ENCODE data around the gene LEMD1. TPM values are rescaled to one million over a fixed set of nuclear protein-coding genes. Genes with fewer than 3 reads are reported as not detected.

LEMD1 gene
- total RNA-seq, 2 donors from 2014 or later: not detected

- no peaks in the 10 kb centered on the region for H3K27me3 ChIP-seq (replicated peaks; ENCODE audit: insufficient read depth)
- peaks cover 0 to 21% of the 10 kb centered on the region in 2 donors for H3K4me1 ChIP-seq (ENCODE audit: control insufficient read depth in 1 of 2, low read depth in 2 of 2)
- H3K9me3 ChIP-seq: no peaks in the 10 kb centered on the region
- H3K4me3 ChIP-seq: no peak overlapping the region
- H3K36me3 ChIP-seq: no peaks in the 10 kb centered on the region
- ATAC-seq (ENCODE audit: insufficient number of reproducible peaks, low FRiP score, low read depth) (no peak), DNase-seq (ENCODE audit: low spot score) (no peak)
- H3K27ac ChIP-seq: no peak overlapping the region
- no peak for TF ChIP-seq CTCF (IDR thresholded peaks at IDR 0.05)
These were observed 68.2 kb downstream of the LEMD1 start for GRCh38 chr1:205353612-205354011.

GRCh38 chr1:205353191-205353590 is 68.7 kb downstream of the LEMD1 start:
- no peaks in the 10 kb centered on the region for H3K36me3 ChIP-seq
- no peak overlapping the region for H3K4me3 ChIP-seq
- H3K4me1 ChIP-seq (ENCODE audit: control insufficient read depth in 1 of 2, low read depth in 2 of 2): peaks cover 0 to 21% of the 10 kb centered on the region in 2 donors
- no peaks in the 10 kb centered on the region for H3K9me3 ChIP-seq
- H3K27ac ChIP-seq: no peak overlapping the region
- H3K27me3 ChIP-seq (replicated peaks; ENCODE audit: insufficient read depth): no peaks in the 10 kb centered on the region
- no peak for ATAC-seq (ENCODE audit: insufficient number of reproducible peaks, low FRiP score, low read depth)
- DNase-seq (ENCODE audit: low spot score): no peak
- TF ChIP-seq CTCF (IDR thresholded peaks at IDR 0.05): no peak

GRCh38 chr1:205351984-205352713 is 69.7 kb downstream of the LEMD1 start:
- peaks cover 0 to 21% of the 10 kb centered on the region in 2 donors for H3K4me1 ChIP-seq (ENCODE audit: control insufficient read depth in 1 of 2, low read depth in 2 of 2)
- no peaks in the 10 kb centered on the region for H3K27me3 ChIP-seq (replicated peaks; ENCODE audit: insufficient read depth)
- H3K27ac ChIP-seq: no peak overlapping the region
- ATAC-seq (ENCODE audit: insufficient number of reproducible peaks, low FRiP score, low read depth) (no peak), DNase-seq (ENCODE audit: low spot score) (no peak)
- H3K9me3 ChIP-seq: no peaks in the 10 kb centered on the region
- TF ChIP-seq CTCF (IDR thresholded peaks at IDR 0.05): no peak
- no peaks in the 10 kb centered on the region for H3K36me3 ChIP-seq
- H3K4me3 ChIP-seq: no peak overlapping the region

- H3K4me3 ChIP-seq: no peak overlapping the region
- no peaks in the 10 kb centered on the region for H3K27me3 ChIP-seq (replicated peaks; ENCODE audit: insufficient read depth)
- H3K36me3 ChIP-seq: no peaks in the 10 kb centered on the region
- no peak for TF ChIP-seq CTCF (IDR thresholded peaks at IDR 0.05)
- peaks cover 0 to 21% of the 10 kb centered on the region in 2 donors for H3K4me1 ChIP-seq (ENCODE audit: control insufficient read depth in 1 of 2, low read depth in 2 of 2)
- H3K27ac ChIP-seq: no peak overlapping the region
- ATAC-seq (ENCODE audit: insufficient number of reproducible peaks, low FRiP score, low read depth) (no peak), DNase-seq (ENCODE audit: low spot score) (no peak)
- H3K9me3 ChIP-seq: no peaks in the 10 kb centered on the region
These were observed 71.1 kb downstream of the LEMD1 start for GRCh38 chr1:205350691-205351141.

GRCh38 chr1:205350124-205350523 is 71.7 kb downstream of the LEMD1 start:
- no peaks in the 10 kb centered on the region for H3K9me3 ChIP-seq
- no peak overlapping the region for H3K27ac ChIP-seq
- DNase-seq (ENCODE audit: low spot score) (no peak), ATAC-seq (ENCODE audit: insufficient number of reproducible peaks, low FRiP score, low read depth) (no peak)
- H3K36me3 ChIP-seq: no peaks in the 10 kb centered on the region
- H3K4me3 ChIP-seq: no peak overlapping the region
- TF ChIP-seq CTCF (IDR thresholded peaks at IDR 0.05): no peak
- peaks cover 0 to 21% of the 10 kb centered on the region in 2 donors for H3K4me1 ChIP-seq (ENCODE audit: control insufficient read depth in 1 of 2, low read depth in 2 of 2)
- no peaks in the 10 kb centered on the region for H3K27me3 ChIP-seq (replicated peaks; ENCODE audit: insufficient read depth)

Data from thoracic aorta (tissue), 2 donors.